ENCODE results near the gene PIK3R5.

PIK3R5 gene

GRCh38 chr17:8954339-8954738 lies 11.2 kb downstream of the PIK3R5 start:
- TF ChIP-seq CREB1 (IDR thresholded peaks at IDR 0.05; ENCODE audit: low read depth) (no peak), USF1 (IDR thresholded peaks at IDR 0.05) (no peak), FOXM1 (IDR thresholded peaks at IDR 0.05; ENCODE audit: borderline replicate concordance, low read depth) (no peak), EGR1 (IDR thresholded peaks at IDR 0.05) (no peak), REST (IDR thresholded peaks at IDR 0.05; ENCODE audit: low read depth) (no peak), RAD21 (IDR thresholded peaks at IDR 0.05; ENCODE audit: low read depth) (no peak), TAF1 (IDR thresholded peaks at IDR 0.05; ENCODE audit: low read depth) (no peak), CEBPB (IDR thresholded peaks at IDR 0.05) (no peak)

GRCh38 chr17:8953156-8953885 lies 12.2 kb downstream of the PIK3R5 start:
- TF ChIP-seq TCF12 (IDR thresholded peaks at IDR 0.05; ENCODE audit: low read depth) (no peak), FOXM1 (IDR thresholded peaks at IDR 0.05; ENCODE audit: borderline replicate concordance, low read depth) (no peak), RAD21 (IDR thresholded peaks at IDR 0.05; ENCODE audit: low read depth) (no peak), TEAD4 (IDR thresholded peaks at IDR 0.05) (no peak), TAF1 (IDR thresholded peaks at IDR 0.05; ENCODE audit: low read depth) (no peak), NFIC (IDR thresholded peaks at IDR 0.05) (no peak), ZBTB7A (IDR thresholded peaks at IDR 0.05; ENCODE audit: low read depth) (no peak), REST (IDR thresholded peaks at IDR 0.05; ENCODE audit: low read depth) (no peak), MAX (IDR thresholded peaks at IDR 0.05) (no peak), YY1 (IDR thresholded peaks at IDR 0.05; ENCODE audit: low read depth) (no peak)

GRCh38 chr17:8952191-8952590 lies 13.3 kb downstream of the PIK3R5 start:
- TF ChIP-seq REST (IDR thresholded peaks at IDR 0.05; ENCODE audit: low read depth) = no peak
- no peak for TF ChIP-seq ZBTB7A (IDR thresholded peaks at IDR 0.05; ENCODE audit: low read depth)
- TF ChIP-seq TAF1 (IDR thresholded peaks at IDR 0.05; ENCODE audit: low read depth) = no peak
- no peak for TF ChIP-seq MAX (IDR thresholded peaks at IDR 0.05)
- TF ChIP-seq USF1 (IDR thresholded peaks at IDR 0.05) = no peak
- no peak for TF ChIP-seq CEBPB (IDR thresholded peaks at IDR 0.05)

- TF ChIP-seq REST (IDR thresholded peaks at IDR 0.05; ENCODE audit: low read depth) = no peak
- no peak for TF ChIP-seq MAX (IDR thresholded peaks at IDR 0.05)
- no peak for TF ChIP-seq CEBPB (IDR thresholded peaks at IDR 0.05)
- TF ChIP-seq FOXM1 (IDR thresholded peaks at IDR 0.05; ENCODE audit: borderline replicate concordance, low read depth) = no peak
- TF ChIP-seq CREB1 (IDR thresholded peaks at IDR 0.05; ENCODE audit: low read depth) = no peak
- TF ChIP-seq TEAD4 (IDR thresholded peaks at IDR 0.05) = no peak
Observed at GRCh38 chr17:8951206-8951605, 14.3 kb downstream of the PIK3R5 start.

Data from Ishikawa (cell line).